H9 (cell line): ENCODE data around the gene RERG. TPM values are rescaled to one million over a fixed set of nuclear protein-coding genes. Genes with fewer than 3 reads are reported as not detected.

Experiments
- DNase-seq: peaks from one replicate; pipeline ENCODE4 v3.0.0-alpha.2; 2017
- H2AFZ ChIP-seq: one replicate; pipeline ENCODE4 v1.6.1; 2013; ENCODE audit warnings: mild to moderate bottlenecking, low read length, control low read depth, moderate library complexity
- H2AK5ac ChIP-seq: 2 replicates; pipeline ENCODE4 v1.6.1; 2013; ENCODE audit warnings: low read length, control low read depth, mixed read lengths; ENCODE audit not compliant: insufficient read length
- H2BK120ac ChIP-seq: one replicate; pipeline ENCODE4 v1.6.1; 2013; ENCODE audit warnings: low read depth, mild to moderate bottlenecking, low read length, control low read depth, inconsistent platforms; ENCODE audit not compliant: poor library complexity, severe bottlenecking
- H2BK12ac ChIP-seq: 2 replicates; pipeline ENCODE4 v1.6.1; 2013; ENCODE audit warnings: low read length, control low read depth, mixed read lengths, low read depth; ENCODE audit not compliant: insufficient read length
- H2BK15ac ChIP-seq: 2 replicates; pipeline ENCODE4 v1.6.1; 2013; ENCODE audit warnings: low read depth, low read length, control low read depth
- H2BK20ac ChIP-seq: one replicate; pipeline ENCODE4 v1.6.1; 2013; ENCODE audit warnings: low read depth, mild to moderate bottlenecking, low read length, control low read depth, inconsistent platforms; ENCODE audit not compliant: poor library complexity, severe bottlenecking
- H2BK5ac ChIP-seq: 2 replicates; pipeline ENCODE4 v1.6.1; 2013; ENCODE audit warnings: low read length, control low read depth, mixed read lengths; ENCODE audit not compliant: insufficient read length
- H3K14ac ChIP-seq: 2 replicates; pipeline ENCODE4 v1.6.1; 2013; ENCODE audit warnings: low read length, control low read depth; ENCODE audit not compliant: insufficient read depth
- H3K18ac ChIP-seq: 2 replicates; pipeline ENCODE4 v1.6.1; 2013; ENCODE audit warnings: low read depth, mild to moderate bottlenecking, mixed read lengths, low read length, control low read depth; ENCODE audit not compliant: insufficient read length
- H3K23ac ChIP-seq: 2 replicates; pipeline ENCODE4 v1.6.1; 2013; ENCODE audit warnings: low read length, control low read depth, mixed read lengths, low read depth; ENCODE audit not compliant: insufficient read length
- H3K23me2 ChIP-seq: 2 replicates; pipeline ENCODE4 v1.6.1; 2013; ENCODE audit warnings: low read depth, mild to moderate bottlenecking, mixed read lengths, low read length, control low read depth; ENCODE audit not compliant: insufficient read length, poor library complexity, severe bottlenecking
- H3K27ac ChIP-seq: 2 replicates; pipeline ENCODE4 v1.5.1; 2013; ENCODE audit warnings: low read length, control low read depth, mixed read lengths, low read depth; ENCODE audit not compliant: insufficient read length
- H3K27me3 ChIP-seq: 2 replicates; pipeline ENCODE4 v1.6.1; 2013; ENCODE audit warnings: low read length, control low read depth, inconsistent platforms; ENCODE audit not compliant: insufficient read depth
- H3K4ac ChIP-seq: 2 replicates; pipeline ENCODE4 v1.6.1; 2013; ENCODE audit warnings: low read depth, mild to moderate bottlenecking, control low read depth, inconsistent platforms, low read length, moderate library complexity
- H3K4me1 ChIP-seq: 2 replicates; pipeline ENCODE4 v1.6.1; 2013; ENCODE audit warnings: low read length, control low read depth, inconsistent platforms; ENCODE audit not compliant: insufficient read depth
- H3K4me2 ChIP-seq: 2 replicates; pipeline ENCODE4 v1.6.1; 2013; ENCODE audit warnings: low read length, control low read depth, mixed read lengths; ENCODE audit not compliant: insufficient read length, insufficient read depth
- H3K56ac ChIP-seq: 2 replicates; pipeline ENCODE4 v1.6.1; 2013; ENCODE audit warnings: low read depth, mild to moderate bottlenecking, mixed read lengths, low read length, control low read depth; ENCODE audit not compliant: insufficient read length
- H3K79me1 ChIP-seq: 2 replicates; pipeline ENCODE4 v1.6.1; 2013; ENCODE audit warnings: low read depth, mild to moderate bottlenecking, moderate library complexity, low read length, control low read depth, inconsistent platforms; ENCODE audit not compliant: insufficient read depth, poor library complexity, severe bottlenecking
- H3K79me2 ChIP-seq: 2 replicates; pipeline ENCODE4 v1.6.1; 2013; ENCODE audit warnings: low read length, control low read depth, inconsistent platforms; ENCODE audit not compliant: insufficient read depth
- H3K9ac ChIP-seq: 2 replicates; pipeline ENCODE4 v1.6.1; 2013; ENCODE audit warnings: low read length, control low read depth, mixed read lengths; ENCODE audit not compliant: insufficient read length; ENCODE audit errors: extremely low read depth
- H3K9me3 ChIP-seq: one replicate; pipeline ENCODE4 v1.6.1; 2013; ENCODE audit warnings: low read depth, low read length, inconsistent platforms; ENCODE audit not compliant: control insufficient read depth
- H3T11ph ChIP-seq: one replicate; pipeline ENCODE4 v1.6.1; 2013; ENCODE audit warnings: mild to moderate bottlenecking, low read length, control low read depth, inconsistent platforms
- H4K20me1 ChIP-seq: one replicate; pipeline ENCODE4 v1.6.1; 2013; ENCODE audit not compliant: control insufficient read depth, insufficient read length, insufficient read depth
- H4K5ac ChIP-seq: 2 replicates; pipeline ENCODE4 v1.6.1; 2013; ENCODE audit warnings: low read depth, mild to moderate bottlenecking, mixed read lengths, low read length, control low read depth; ENCODE audit not compliant: insufficient read length
- H4K8ac ChIP-seq: replicated peaks from 2 replicates; pipeline ENCODE4 v1.6.1; 2013; ENCODE audit warnings: low read length, control low read depth, mixed read lengths, low read depth; ENCODE audit not compliant: insufficient read length
- H4K91ac ChIP-seq: 2 replicates; pipeline ENCODE4 v1.6.1; 2013; ENCODE audit warnings: low read depth, mild to moderate bottlenecking, moderate library complexity, mixed read lengths, low read length, control low read depth; ENCODE audit not compliant: insufficient read length
- H3K27ac Mint-ChIP-seq, 3 experiments: 2 replicates in 2 of 3; 3 replicates in 1 of 3; pipeline ENCODE4 v1.8.0; 2020 to 2021; ENCODE audit warnings: mixed read lengths in 3 of 3, mild to moderate bottlenecking in 1 of 3, moderate library complexity in 1 of 3
- H3K27me3 Mint-ChIP-seq: 2 replicates; pipeline ENCODE4 v1.8.0; 2021; ENCODE audit warnings: low read depth, mild to moderate bottlenecking, moderate library complexity, mixed read lengths
- H3K36me3 Mint-ChIP-seq, 3 experiments: 2 replicates in 2 of 3; 3 replicates in 1 of 3; pipeline ENCODE4 v1.8.0; 2020 to 2021; ENCODE audit warnings: low read depth in 3 of 3, mixed read lengths in 3 of 3; ENCODE audit not compliant: insufficient read depth in 1 of 3
- H3K4me1 Mint-ChIP-seq, 2 experiments: 2 replicates each; pipeline ENCODE4 v1.8.0; 2020; ENCODE audit warnings: mixed read lengths in 2 of 2
- H3K4me3 Mint-ChIP-seq, 2 experiments: 2 replicates in 1 of 2; 3 replicates in 1 of 2; pipeline ENCODE4 v1.8.0; 2020 to 2021; ENCODE audit warnings: mild to moderate bottlenecking in 2 of 2, mixed read lengths in 2 of 2, moderate library complexity in 1 of 2
- H3K9me3 Mint-ChIP-seq, 2 experiments: 2 replicates in 1 of 2; 3 replicates in 1 of 2; pipeline ENCODE4 v1.8.0; 2020; ENCODE audit warnings: mild to moderate bottlenecking in 2 of 2, mixed read lengths in 2 of 2, moderate library complexity in 1 of 2
- CTCF ChIP-seq: fragments of 200-600 bp; sonication (generic); conservative IDR thresholded peaks from 3 replicates; pipeline ENCODE4 v1.8.0; 2021; ENCODE audit warnings: antibody characterized with exemption, mild to moderate bottlenecking
- WGBS: extraction: QIAGEN DNeasy Blood & Tissue Kit; methylation state at CpG from one replicate; pipeline ENCODE4 v1.1.7; 2013; ENCODE audit warnings: missing lambda C conversion rate, low lambda C conversion rate, mixed read lengths; ENCODE audit not compliant: insufficient read length; ENCODE audit errors: extremely low coverage; 5-methylcytosine and 5-hydroxymethylcytosine counted together
- total RNA-seq: library from RNA; stranded (reverse); gene quantifications from 2 replicates; pipeline ENCODE4 v1.2.1, GENCODE V29; 2021

Gene RERG
- total RNA-seq, 1 experiment from 2014 or later: not detected

GRCh38 chr12:15157269-15157671 is 63.9 kb downstream of the RERG start:
- Mint-ChIP-seq H3K27ac (no peak overlapping the region), H3K36me3 (no peaks in the 10 kb centered on the region), H3K9me3 (no peaks in the 10 kb centered on the region), H3K27me3 (no peaks in the 10 kb centered on the region), H3K4me3 (no peak overlapping the region), H3K4me1 (no peaks in the 10 kb centered on the region)
- no CpG with 5 or more reads among the region's 2 CpGs for WGBS
- no peak overlapping the region for H3K56ac ChIP-seq
- TF ChIP-seq CTCF: no peak
- H3K23me2 ChIP-seq: no peaks in the 10 kb centered on the region
- no peaks in the 10 kb centered on the region for H3K27me3 ChIP-seq
- H2BK12ac ChIP-seq: no peak overlapping the region
- DNase-seq: no peak
- H3K4ac ChIP-seq: no peak overlapping the region
- no peak overlapping the region for H3K9ac ChIP-seq
- H4K8ac ChIP-seq: no peak overlapping the region
- H3T11ph ChIP-seq: no peak overlapping the region
- H3K9me3 ChIP-seq: no peaks in the 10 kb centered on the region
- H2BK20ac ChIP-seq: no peak overlapping the region
- no peak overlapping the region for H4K5ac ChIP-seq
- H2AK5ac ChIP-seq: no peak overlapping the region
- no peaks in the 10 kb centered on the region for H3K79me2 ChIP-seq
- no peak overlapping the region for H2BK5ac ChIP-seq
- H3K4me1 ChIP-seq: no peaks in the 10 kb centered on the region
- H3K14ac ChIP-seq: no peak overlapping the region
- H2BK120ac ChIP-seq: no peak overlapping the region
- H3K4me2 ChIP-seq: no peak overlapping the region
- no peak overlapping the region for H2BK15ac ChIP-seq
- H3K79me1 ChIP-seq: no peaks in the 10 kb centered on the region
- no peak overlapping the region for H3K18ac ChIP-seq
- H3K23ac ChIP-seq: no peak overlapping the region
- no peak overlapping the region for H3K27ac ChIP-seq
- no peak overlapping the region for H2AFZ ChIP-seq
- no peaks in the 10 kb centered on the region for H4K20me1 ChIP-seq
- H4K91ac ChIP-seq: no peak overlapping the region
